Heart right ventricle (tissue), 16 donors: ENCODE measurements around the gene PLD1. TPM values are rescaled to one million over a fixed set of nuclear protein-coding genes. Genes with fewer than 3 reads are reported as not detected.

Experiments used
- ATAC-seq, 8 donors: fragments of 200-7000 bp; cut with Tn5 transposase; one replicate each; pipeline ENCODE4 v1.9.1; 2020; ENCODE audit warnings: mild to moderate bottlenecking in 8 of 8, moderate library complexity in 8 of 8, moderate number of reproducible peaks in 1 of 8
- DNase-seq, 2 donors: peaks; one replicate each; pipeline ENCODE4 v3.0.0-alpha.2; 2020
- H3K27ac ChIP-seq, 10 donors: fragments of 200-600 bp; sonication (generic) in 2 of 10; one replicate each; pipeline versions ENCODE4 v1.5.0 to v1.8.0; 2020 to 2022; ENCODE audit warnings: mild to moderate bottlenecking in 3 of 10
- H3K27me3 ChIP-seq, 7 donors: fragments of 200-600 bp; one replicate each; pipeline ENCODE4 v1.8.0; 2021 to 2022; ENCODE audit warnings: mild to moderate bottlenecking in 2 of 7
- H3K36me3 ChIP-seq, 9 donors: fragments of 200-600 bp; sonication (generic) in 1 of 9; one replicate each; pipeline versions ENCODE4 v1.5.0 to v1.8.0; 2020 to 2022; ENCODE audit warnings: mild to moderate bottlenecking in 2 of 9
- H3K4me1 ChIP-seq, 9 donors: fragments of 200-600 bp; sonication (generic) in 1 of 9; one replicate each; pipeline versions ENCODE4 v1.5.0 to v1.8.0; 2020 to 2022; ENCODE audit warnings: mild to moderate bottlenecking in 4 of 9
- H3K4me3 ChIP-seq, 10 donors: fragments of 200-600 bp; sonication (generic) in 2 of 10; one replicate each; pipeline versions ENCODE4 v1.5.0 to v1.8.0; 2020 to 2022; ENCODE audit warnings: mild to moderate bottlenecking in 7 of 10, moderate library complexity in 2 of 10
- H3K9me3 ChIP-seq, 11 donors: fragments of 200-600 bp in 10 of 11; sonication (generic) in 2 of 11; one replicate each; pipeline versions ENCODE4 v1.5.0 to v1.8.0; 2013 to 2022; ENCODE audit warnings: mild to moderate bottlenecking in 2 of 11, control low read depth in 1 of 11, moderate library complexity in 1 of 11
- WGBS, 2 donors: extraction: QIAGEN DNeasy Blood & Tissue Kit; methylation state at CpG; one replicate each; pipeline ENCODE4 v1.1.7; 2013; ENCODE audit warnings: inconsistent platforms in 1 of 2; 5-methylcytosine and 5-hydroxymethylcytosine counted together
- intact Hi-C, 10 donors: fragments of 100-400 bp; cut with DNase I; formaldehyde crosslinking; loops; one replicate each; pipeline versions ENCODE4 v1.11.1 to v1.14.2; 2022
- polyA plus RNA-seq, 2 donors: library from polyadenylated mRNA; stranded (reverse); fragments of 200-250 nt; gene quantifications; one replicate each; pipeline ENCODE4 v1.2.3, GENCODE V29; 2013
- total RNA-seq, 10 donors: library from RNA; stranded (reverse); fragmentation: NEBNext Ultra II Directional in 3 of 10; extraction: Animal tissue kit (Norgen Biotek cat#: 25700) in 3 of 10; gene quantifications; one replicate each; pipeline versions ENCODE4 v1.2.1 to v1.2.4, GENCODE V29; 2021 to 2023
- TF ChIP-seq, protein P1 (sequence below), 9 donors: fragments of 200-600 bp; sonication (generic) in 2 of 9; IDR thresholded peaks; one replicate each; pipeline versions ENCODE4 v1.5.0 to v1.8.0; 2021 to 2022; ENCODE audit warnings: antibody characterized with exemption in 9 of 9, mild to moderate bottlenecking in 5 of 9, moderate library complexity in 1 of 9
- donor health status: Arrhythmogenic right ventricular cardiomyopathy.
- donor health status: ischemic (EF 13 %, LVEDD 7.1; RV severe dilation, severe dysfunction).
- donor health status: healthy with polysubstance abuse.
- donor health status: DM: no; HTN: yes; CAD: no.
- donor health status: DM: no; HTN: no; CAD: no.
- donor health status: ischemic (EF 25% LVEDD 6.9; RV normal size, moderate dysfunction).
- donor health status: ischemic (EF 25% LVEDD 5.7; RV mildly dilated, moderate dysfunction).
- donor health status: healthy.
- donor health status: DM: yes; HTN: yes; CAD: no.
- donor health status: Ischemic cardiomyopathy.
- donor health status: ischemic (EF 35%, LVEDD 5.7; RV mildly dilated, moderate dysfunction).
- donor health status: nonischemic (EF 11% LVEDD 7.7; RV severe dilation, severe dysfunction).
- donor health status: DM: yes; HTN: yes; CAD: no.
- donor health status: PGD.
- donor health status: ischemic (EF 29% LVEDD 5.4; RV normal size, mild dysfunction).
- donor health status: nonischemic (EF 23%, LVEDD 6.1; RV moderate dilation, normal function).

Gene PLD1
- total and polyA plus RNA-seq, 12 donors = 10.5 to 83.3 (median 62.9) TPM

DNA sequence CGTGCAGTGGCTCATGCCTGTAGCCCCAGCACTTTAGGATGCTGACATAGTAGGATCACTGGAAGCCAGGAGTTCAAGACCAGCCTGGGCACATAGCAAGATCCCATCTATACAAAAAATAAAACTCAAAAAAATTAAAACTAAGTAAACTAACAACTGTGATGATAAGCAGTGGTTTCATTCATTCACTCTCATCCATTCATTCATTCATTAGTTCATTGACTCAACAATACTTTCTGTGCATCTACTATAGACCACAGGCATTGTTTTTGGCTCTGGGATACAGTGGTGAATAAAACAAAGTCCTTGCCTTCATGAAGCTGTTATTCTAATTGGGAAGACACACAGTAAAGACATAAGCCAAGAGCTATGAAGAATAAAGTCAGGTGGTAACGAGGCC is 25.3 kb upstream of the PLD1 start:
- peak overlapping the region in 8 of 10 donors; percentile 2 to 84 (median 62) for H3K27ac ChIP-seq

DNA sequence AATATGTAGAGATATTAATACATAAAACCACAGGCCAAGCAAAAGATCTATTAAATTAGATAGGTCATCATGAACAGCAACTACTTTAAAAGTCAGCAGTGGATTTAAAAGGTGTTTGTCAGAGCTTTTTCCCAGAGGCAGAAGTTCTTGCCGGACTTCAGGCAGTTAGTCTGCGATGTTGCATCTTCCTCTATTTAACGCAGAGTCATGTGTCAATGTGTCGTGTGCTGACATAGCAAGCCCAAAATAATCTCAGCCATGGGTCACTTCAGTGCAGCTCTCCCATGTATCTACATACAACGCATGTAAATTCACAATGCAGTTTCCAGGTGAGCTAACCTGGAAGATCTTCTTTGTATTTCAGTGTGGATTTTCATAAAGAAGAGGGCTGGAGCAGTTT is 24.8 kb upstream of the PLD1 start:
- WGBS, 2 donors = 40 to 48% methylated on average over 5 of the region's 5 CpGs

More for the DNA sequence above, 25.3 kb upstream of the PLD1 start:
- ATAC-seq = no peak
- WGBS, 2 donors = 94 to 95% methylated on average over 2 of the region's 2 CpGs
- DNase-seq = no peak
- no peaks in the 10 kb centered on the region for H3K9me3 ChIP-seq
- intact Hi-C loops = loop anchor here in 6 of 10 donors (2.0 to 10.0 kb wide), 9 partner anchors 27 to 499 kb away; partner anchors contain the start of gene FNDC3B (in 1 of the 6)
- H3K36me3 ChIP-seq = no peaks in the 10 kb centered on the region
- H3K27me3 ChIP-seq = no peaks in the 10 kb centered on the region
- no peak overlapping the region for H3K4me3 ChIP-seq
- TF ChIP-seq, protein P1, sequence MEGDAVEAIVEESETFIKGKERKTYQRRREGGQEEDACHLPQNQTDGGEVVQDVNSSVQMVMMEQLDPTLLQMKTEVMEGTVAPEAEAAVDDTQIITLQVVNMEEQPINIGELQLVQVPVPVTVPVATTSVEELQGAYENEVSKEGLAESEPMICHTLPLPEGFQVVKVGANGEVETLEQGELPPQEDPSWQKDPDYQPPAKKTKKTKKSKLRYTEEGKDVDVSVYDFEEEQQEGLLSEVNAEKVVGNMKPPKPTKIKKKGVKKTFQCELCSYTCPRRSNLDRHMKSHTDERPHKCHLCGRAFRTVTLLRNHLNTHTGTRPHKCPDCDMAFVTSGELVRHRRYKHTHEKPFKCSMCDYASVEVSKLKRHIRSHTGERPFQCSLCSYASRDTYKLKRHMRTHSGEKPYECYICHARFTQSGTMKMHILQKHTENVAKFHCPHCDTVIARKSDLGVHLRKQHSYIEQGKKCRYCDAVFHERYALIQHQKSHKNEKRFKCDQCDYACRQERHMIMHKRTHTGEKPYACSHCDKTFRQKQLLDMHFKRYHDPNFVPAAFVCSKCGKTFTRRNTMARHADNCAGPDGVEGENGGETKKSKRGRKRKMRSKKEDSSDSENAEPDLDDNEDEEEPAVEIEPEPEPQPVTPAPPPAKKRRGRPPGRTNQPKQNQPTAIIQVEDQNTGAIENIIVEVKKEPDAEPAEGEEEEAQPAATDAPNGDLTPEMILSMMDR (IDR thresholded peaks at IDR 0.05) = no peak
- peaks cover 3 to 74% (median 53%) of the 10 kb centered on the region in 9 donors for H3K4me1 ChIP-seq

DNA sequence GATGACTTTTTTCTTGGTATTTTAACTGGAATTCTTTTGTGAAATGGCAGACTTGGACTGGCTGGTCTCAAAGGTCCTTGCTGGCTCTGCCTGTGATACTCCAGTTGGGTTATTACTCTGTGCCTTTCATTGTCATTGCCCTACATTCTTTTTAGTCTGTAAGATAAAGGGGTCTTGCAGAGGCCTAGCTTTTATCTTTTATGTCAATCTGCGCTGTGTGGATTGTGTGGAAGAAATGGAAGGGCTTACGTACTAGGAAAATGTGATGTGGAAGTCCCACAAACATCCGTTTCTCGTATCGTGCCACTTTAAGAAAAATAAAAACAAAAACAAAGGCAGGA is 24.1 kb upstream of the PLD1 start:
- Histone ChIP-seq H3K4me3 (no peak overlapping the region), H3K4me1 (peaks cover 6 to 86% (median 62%) of the 10 kb centered on the region in 9 donors), H3K9me3 (no peaks in the 10 kb centered on the region), H3K27me3 (no peaks in the 10 kb centered on the region), H3K27ac (peak overlapping the region in 8 of 10 donors; percentile 1 to 84 (median 62)), H3K36me3 (no peaks in the 10 kb centered on the region)
- WGBS, 2 donors = 73 to 77% methylated on average over 5 of the region's 5 CpGs
- ATAC-seq (no peak), DNase-seq (no peak)
- TF ChIP-seq, protein P1 (IDR thresholded peaks at IDR 0.05) = no peak
- intact Hi-C loops = loop anchor here in 4 of 10 donors (5.0 to 10.0 kb wide), 8 partner anchors 60 to 500 kb away; partner anchors contain the start of gene FNDC3B (in 1 of the 4)

More for the DNA sequence above, 24.8 kb upstream of the PLD1 start:
- H3K36me3 ChIP-seq = no peaks in the 10 kb centered on the region
- no peak overlapping the region for H3K4me3 ChIP-seq
- intact Hi-C loops = loop anchor here in 5 of 10 donors (5.0 to 10.0 kb wide), 8 partner anchors 60 to 500 kb away; partner anchors contain the start of gene FNDC3B (in 1 of the 5)
- no peaks in the 10 kb centered on the region for H3K9me3 ChIP-seq
- H3K27me3 ChIP-seq = no peaks in the 10 kb centered on the region
- peaks cover 5 to 79% (median 55%) of the 10 kb centered on the region in 9 donors for H3K4me1 ChIP-seq
- ATAC-seq (peak in 3 of 8 donors; percentile 35 to 44 (median 41)), DNase-seq (no peak)
- TF ChIP-seq, protein P1 (IDR thresholded peaks at IDR 0.05) = no peak
- H3K27ac ChIP-seq = peak overlapping the region in 9 of 10 donors; percentile 2 to 84 (median 59)

DNA sequence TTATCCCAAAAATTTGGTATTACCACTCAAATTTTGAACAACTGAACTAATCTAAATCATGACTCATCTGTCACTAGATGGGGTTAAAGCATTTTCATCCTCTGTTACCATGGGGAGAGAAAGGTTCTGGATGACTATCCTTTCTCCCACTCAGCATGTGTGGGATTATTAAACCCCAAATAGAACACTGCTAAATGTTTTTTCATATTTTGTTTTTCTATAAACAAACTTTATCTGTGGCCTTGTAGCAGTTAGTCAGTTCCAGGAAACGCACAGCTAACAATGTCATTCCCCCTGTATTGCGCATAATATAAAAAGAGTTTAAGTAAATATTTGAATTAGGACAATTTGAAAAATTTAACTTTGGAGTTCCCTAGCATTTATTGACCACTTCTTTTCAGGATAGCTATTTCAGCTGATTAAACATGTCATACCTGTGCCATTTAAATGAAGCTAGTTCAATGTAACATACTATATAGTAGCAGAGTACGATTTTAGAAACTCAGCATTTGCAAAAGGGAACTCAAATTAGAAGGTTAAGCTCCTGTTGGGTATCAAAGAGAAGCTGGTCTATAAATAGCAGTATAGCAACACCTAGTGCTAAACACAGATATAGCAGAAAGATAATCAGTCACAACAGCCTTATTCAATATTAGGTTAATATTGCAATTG is 23.6 kb upstream of the PLD1 start:
- Histone ChIP-seq H3K27ac (peak overlapping the region in 8 of 10 donors; percentile 1 to 84 (median 62)), H3K27me3 (no peaks in the 10 kb centered on the region), H3K9me3 (no peaks in the 10 kb centered on the region), H3K4me1 (peaks cover 6 to 86% (median 62%) of the 10 kb centered on the region in 9 donors), H3K4me3 (no peak overlapping the region), H3K36me3 (no peaks in the 10 kb centered on the region)
- TF ChIP-seq, protein P1 (IDR thresholded peaks at IDR 0.05) = peak in 7 of 9 donors; percentile 9 to 60 (median 48)
- DNase-seq (no peak), ATAC-seq (peak in 3 of 8 donors; percentile 9 to 39 (median 38))
- 47 to 64% methylated on average over 3 of the region's 3 CpGs for WGBS, 2 donors
- intact Hi-C loops = loop anchor here in 4 of 10 donors (2.0 to 10.0 kb wide), 10 partner anchors 23 to 501 kb away; partner anchors contain the start of genes FNDC3B (in 1 of the 4) and PLD1 (in 1 of the 4)
